ENCODE measurements around the gene MDK. TPM values are rescaled to one million over a fixed set of nuclear protein-coding genes. Genes with fewer than 3 reads are reported as not detected.

Gene MDK
- total and polyA plus RNA-seq, 5 experiments from 2014 or later: 0.52 to 8.0 (median 7.2) TPM; not detected in 2

DNA sequence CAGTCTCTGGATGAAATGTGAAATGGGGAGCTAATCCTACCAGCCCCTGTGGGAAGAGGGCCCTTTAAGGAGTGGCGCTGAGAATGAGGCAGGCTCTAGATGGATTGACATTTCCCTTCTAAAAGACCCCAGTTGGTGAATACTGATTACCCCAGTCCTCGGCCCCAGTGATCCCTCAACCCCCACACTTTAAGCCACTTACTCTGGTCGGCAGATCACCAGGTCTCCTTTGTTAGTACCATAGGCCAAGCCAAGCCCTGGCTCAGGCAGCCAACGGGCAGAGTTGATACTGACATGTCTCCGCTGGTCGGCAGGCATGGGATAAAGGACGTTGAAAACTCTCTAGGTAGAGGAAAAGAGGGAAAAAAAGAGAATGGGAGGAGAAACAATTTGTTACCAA is 36.2 kb downstream of the MDK start:
- Mint-ChIP-seq H3K4me1 (peaks cover 24 to 45% (median 27%) of the 10 kb centered on the region in 4 donors), H3K36me3 (peaks cover 4 to 60% (median 33%) of the 10 kb centered on the region in 3 donors), H3K27me3 (no peaks in the 10 kb centered on the region), H3K4me3 (peak overlapping the region in 1 of 10 donors; percentile 25), H3K9me3 (no peaks in the 10 kb centered on the region), H3K27ac (no peak overlapping the region)
- no peak for ATAC-seq
- no peak for DNase-seq
- POLR2A ChIA-PET: no interaction called here

DNA sequence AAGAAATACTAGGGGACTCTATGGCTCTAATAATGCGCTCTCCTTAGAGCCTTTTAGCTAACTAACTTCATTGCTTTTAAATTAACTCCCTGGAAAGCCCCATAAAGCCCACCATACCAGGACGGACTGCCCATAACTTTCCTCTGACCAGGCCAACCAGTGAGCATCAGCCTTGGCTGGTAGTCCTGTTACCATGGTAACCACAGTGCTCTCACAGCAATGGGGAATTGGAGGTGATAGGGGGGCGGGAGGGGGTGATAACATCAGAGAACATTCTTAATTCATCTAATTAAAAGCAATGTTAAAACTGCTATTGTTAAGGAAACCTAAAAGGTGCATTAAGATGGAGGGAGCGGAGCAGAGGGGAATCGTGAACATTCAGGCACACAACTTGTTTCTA is 37.3 kb downstream of the MDK start:
- H3K27me3 Mint-ChIP-seq: no peaks in the 10 kb centered on the region
- peaks cover 4 to 63% (median 35%) of the 10 kb centered on the region in 3 donors for H3K36me3 Mint-ChIP-seq
- no peak overlapping the region for H3K4me3 Mint-ChIP-seq
- peaks cover 21 to 35% (median 24%) of the 10 kb centered on the region in 4 donors for H3K4me1 Mint-ChIP-seq
- POLR2A ChIA-PET: no interaction called here
- no peak overlapping the region for H3K27ac Mint-ChIP-seq
- ATAC-seq (no peak), DNase-seq (no peak)
- no peaks in the 10 kb centered on the region for H3K9me3 Mint-ChIP-seq

- Mint-ChIP-seq H3K27ac (no peak overlapping the region), H3K4me1 (peaks cover 5 to 17% (median 7%) of the 10 kb centered on the region in 4 donors), H3K4me3 (no peak overlapping the region), H3K9me3 (no peaks in the 10 kb centered on the region), H3K27me3 (no peaks in the 10 kb centered on the region), H3K36me3 (peaks cover 3 to 73% (median 31%) of the 10 kb centered on the region in 3 donors)
- DNase-seq (no peak), ATAC-seq (no peak)
- POLR2A ChIA-PET: no interaction called here
Observed at GRCh38 chr11:46420513-46420912, 39.0 kb downstream of the MDK start.

DNA sequence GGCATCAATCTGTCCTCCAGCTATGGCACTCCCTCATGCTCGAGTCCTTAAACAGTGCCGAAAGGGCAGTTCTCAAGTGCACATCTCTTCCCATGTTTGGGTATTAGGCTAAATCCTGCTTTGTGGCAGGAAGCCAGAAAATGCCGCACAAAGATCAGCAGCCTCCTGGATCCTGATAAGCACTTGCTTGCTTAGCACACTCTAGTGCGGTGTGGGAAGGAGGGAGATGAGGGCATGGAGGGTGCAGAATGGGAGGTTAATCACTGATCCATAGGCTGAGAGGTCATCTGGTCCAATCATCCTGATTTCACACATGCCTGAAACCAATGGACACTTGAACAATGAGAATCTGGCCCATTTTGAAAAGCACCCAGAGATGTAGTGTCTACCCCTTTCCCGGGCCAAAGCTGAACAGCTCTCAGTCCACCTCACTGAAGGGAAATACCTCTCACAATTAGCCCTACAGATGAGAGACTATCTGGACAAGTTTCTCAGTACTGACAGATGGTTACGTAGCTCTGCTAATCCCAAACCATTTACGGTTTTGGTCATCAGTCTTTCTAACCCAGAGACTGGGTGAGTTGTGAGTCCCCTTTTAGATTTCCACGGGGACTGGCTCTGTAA is 39.9 kb downstream of the MDK start:
- H3K9me3 Mint-ChIP-seq: no peaks in the 10 kb centered on the region
- ATAC-seq (no peak), DNase-seq (no peak)
- no peak overlapping the region for H3K4me3 Mint-ChIP-seq
- POLR2A ChIA-PET: no interaction called here
- H3K36me3 Mint-ChIP-seq: peaks cover 0 to 74% (median 29%) of the 10 kb centered on the region in 3 donors
- H3K27me3 Mint-ChIP-seq: no peaks in the 10 kb centered on the region
- H3K4me1 Mint-ChIP-seq: peaks cover 0 to 9% (median 0%) of the 10 kb centered on the region in 4 donors
- H3K27ac Mint-ChIP-seq: peak overlapping the region in 1 of 10 donors; percentile 15

DNA sequence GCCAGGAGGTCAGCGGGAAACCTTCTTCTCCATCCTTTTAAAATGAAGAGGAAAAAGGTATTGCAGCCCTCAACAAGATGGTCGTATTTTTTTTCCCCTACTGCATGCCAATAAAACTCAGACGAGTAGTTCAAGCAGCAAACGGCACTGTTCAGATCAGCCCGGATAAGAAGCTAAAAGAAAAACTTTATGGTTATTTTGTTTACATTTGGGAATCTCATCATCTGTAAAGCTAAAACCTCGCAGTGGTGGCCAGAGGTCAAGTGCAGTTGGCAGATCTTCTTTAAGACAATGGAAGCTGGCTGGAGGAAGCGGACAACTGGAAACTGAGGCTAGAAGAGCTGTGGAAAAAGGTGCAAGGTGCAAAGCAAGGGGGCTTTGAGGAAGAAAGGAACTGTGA is 41.1 kb downstream of the MDK start:
- Mint-ChIP-seq H3K4me1 (peaks cover 0 to 2% (median 0%) of the 10 kb centered on the region in 4 donors), H3K27me3 (no peaks in the 10 kb centered on the region), H3K36me3 (peaks cover 0 to 75% (median 21%) of the 10 kb centered on the region in 3 donors), H3K27ac (peak overlapping the region in 2 of 10 donors; percentile 25 to 62), H3K4me3 (no peak overlapping the region), H3K9me3 (no peaks in the 10 kb centered on the region)
- no peak for ATAC-seq
- POLR2A ChIA-PET: interaction anchor here (0.7 kb wide), 1 partner anchor 90 kb away, joined by 3 read pairs; no protein-coding TSS in a partner anchor
- DNase-seq: no peak

DNA sequence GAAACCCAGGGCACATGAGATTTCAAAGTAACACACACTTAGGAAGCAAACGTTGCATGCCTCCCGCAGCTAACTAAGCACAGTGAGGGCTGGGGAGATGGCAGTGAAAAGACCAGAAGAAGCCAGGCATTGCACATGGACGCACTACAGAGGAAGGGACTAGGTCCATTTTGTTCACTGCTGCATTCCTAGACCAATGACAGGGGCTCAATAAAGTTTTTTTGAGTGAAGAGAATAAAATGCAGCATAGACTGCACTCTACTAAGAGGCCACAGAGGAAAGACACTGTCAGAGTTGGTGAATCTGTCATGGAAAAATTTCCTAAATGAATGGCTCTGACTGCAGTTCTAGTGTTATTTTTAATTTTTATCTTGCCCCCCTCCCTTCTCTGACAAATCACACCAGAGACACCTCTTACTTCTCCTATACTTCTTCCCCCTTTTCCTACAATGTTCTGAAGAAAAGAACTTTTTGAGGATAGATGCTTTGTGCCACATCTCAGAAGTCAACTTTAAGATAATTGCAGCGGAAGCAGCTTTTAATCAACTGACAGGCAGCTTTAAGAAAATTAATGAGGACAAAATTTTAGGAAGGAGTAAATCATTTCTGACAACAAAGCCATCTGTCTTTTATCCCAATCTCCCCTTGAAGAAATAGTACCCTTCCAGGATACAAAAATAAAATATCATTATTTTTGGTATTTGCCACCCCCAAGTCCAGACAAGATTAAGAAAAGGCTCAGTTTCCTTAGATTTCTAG is 44.9 kb downstream of the MDK start:
- DNase-seq: no peak
- H3K36me3 Mint-ChIP-seq: peaks cover 2 to 86% (median 17%) of the 10 kb centered on the region in 3 donors
- no peaks in the 10 kb centered on the region for H3K27me3 Mint-ChIP-seq
- POLR2A ChIA-PET: no interaction called here
- peaks cover 0 to 6% (median 0%) of the 10 kb centered on the region in 4 donors for H3K4me1 Mint-ChIP-seq
- ATAC-seq: no peak
- H3K9me3 Mint-ChIP-seq: no peaks in the 10 kb centered on the region
- H3K4me3 Mint-ChIP-seq: no peak overlapping the region
- no peak overlapping the region for H3K27ac Mint-ChIP-seq

DNA sequence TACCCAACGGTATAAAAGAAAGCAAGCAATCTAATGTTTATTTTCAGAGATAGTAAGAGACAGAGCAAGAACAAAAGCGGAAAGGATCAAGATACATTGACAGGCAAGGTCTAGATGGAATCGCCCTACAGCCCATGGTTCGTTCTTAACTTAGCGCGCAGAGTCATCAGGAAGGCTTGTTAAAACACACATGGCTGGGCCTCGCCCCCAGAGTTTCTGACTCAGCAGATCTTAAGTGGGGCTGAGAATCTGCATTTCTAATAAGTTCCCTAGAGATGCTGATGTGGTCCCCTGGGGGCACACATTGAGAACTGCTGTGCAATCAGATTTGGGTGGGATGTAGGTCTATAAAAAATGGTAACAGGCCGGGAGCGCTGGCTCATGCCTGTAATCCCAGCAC is 45.9 kb downstream of the MDK start:
- Mint-ChIP-seq H3K36me3 (peaks cover 5 to 84% (median 19%) of the 10 kb centered on the region in 3 donors), H3K9me3 (no peaks in the 10 kb centered on the region), H3K4me3 (no peak overlapping the region), H3K27ac (peak overlapping the region in 1 of 10 donors; percentile 34), H3K27me3 (no peaks in the 10 kb centered on the region), H3K4me1 (peaks cover 0 to 7% (median 0%) of the 10 kb centered on the region in 4 donors)
- no peak for DNase-seq
- POLR2A ChIA-PET: no interaction called here
- ATAC-seq: no peak

DNA sequence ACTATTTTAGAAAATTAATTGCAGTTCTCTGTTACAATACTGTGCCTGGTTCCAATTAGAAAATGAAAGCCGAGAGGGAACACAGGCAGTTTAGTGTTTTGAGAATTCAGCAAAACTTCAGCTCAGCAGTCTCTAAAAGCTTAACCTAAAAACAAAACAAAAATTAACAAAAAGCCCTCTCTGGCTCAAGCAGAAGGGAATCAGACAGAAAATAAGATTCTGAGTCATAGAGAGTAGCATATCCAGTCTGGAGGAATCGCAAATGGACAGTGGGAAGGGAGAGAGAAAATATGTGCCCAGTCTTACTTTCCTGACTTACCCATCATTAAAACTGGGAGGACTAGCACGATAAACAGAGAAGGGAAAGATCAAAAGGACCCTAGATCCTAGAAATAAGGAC is 48.2 kb downstream of the MDK start:
- Mint-ChIP-seq H3K4me3 (no peak overlapping the region), H3K27me3 (no peaks in the 10 kb centered on the region), H3K27ac (peak overlapping the region in 1 of 10 donors; percentile 11), H3K4me1 (peaks cover 0 to 7% (median 0%) of the 10 kb centered on the region in 4 donors), H3K36me3 (peaks cover 5 to 92% (median 19%) of the 10 kb centered on the region in 3 donors), H3K9me3 (no peaks in the 10 kb centered on the region)
- POLR2A ChIA-PET: no interaction called here
- DNase-seq: no peak
- no peak for ATAC-seq

DNA sequence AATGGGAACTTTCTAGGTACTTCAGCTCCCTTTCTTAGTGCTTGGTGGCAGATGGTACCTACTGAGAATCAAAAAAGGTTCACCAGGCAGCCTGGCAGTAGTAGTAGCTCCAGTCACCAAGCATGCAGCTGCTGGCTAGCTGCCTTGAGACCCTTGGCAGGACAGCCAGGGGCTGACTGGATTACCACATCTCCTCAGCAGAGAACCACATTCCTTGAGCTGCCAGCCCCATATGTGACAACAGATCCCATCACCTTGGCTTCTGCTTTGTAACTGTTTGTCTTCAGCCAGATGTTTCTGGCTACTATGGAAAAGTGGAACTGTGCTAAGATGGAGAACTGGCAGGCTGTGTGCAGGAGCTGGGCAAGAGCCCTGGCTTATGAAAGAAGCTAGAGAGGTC is 49.7 kb downstream of the MDK start:
- H3K9me3 Mint-ChIP-seq: no peaks in the 10 kb centered on the region
- no peak overlapping the region for H3K27ac Mint-ChIP-seq
- POLR2A ChIA-PET: no interaction called here
- DNase-seq (no peak), ATAC-seq (no peak)
- peaks cover 5 to 95% (median 21%) of the 10 kb centered on the region in 3 donors for H3K36me3 Mint-ChIP-seq
- H3K4me3 Mint-ChIP-seq: no peak overlapping the region
- H3K4me1 Mint-ChIP-seq: peaks cover 0 to 9% (median 0%) of the 10 kb centered on the region in 4 donors
- no peaks in the 10 kb centered on the region for H3K27me3 Mint-ChIP-seq

Small RNA genes lying within 50 kb of the gene (microRNA-seq; reads per million reads assigned to microRNA genes)
- gene MIR4688 (ENCODE audit: borderline microRNAs expressed): 1.0 reads per million

Other genes with a start within 250 kb of the MDK start
- not detected for gene CREB3L1, start 104.0 kb upstream of the MDK start, total RNA-seq
- not detected for gene CREB3L1, start 104.0 kb upstream of the MDK start, polyA plus RNA-seq
- 100 to 1,000 TPM; 234 to 243 TPM for gene DGKZ, start 34.2 kb upstream of the MDK start, total RNA-seq
- 10 to 100 TPM; 47.1 to 71.0 (median 52.5) TPM for gene DGKZ, start 34.2 kb upstream of the MDK start, polyA plus RNA-seq
- under 1 TPM; 0.25 to 0.73 TPM for gene CHRM4, start 10.1 kb downstream of the MDK start, total RNA-seq
- gene CHRM4, start 10.1 kb downstream of the MDK start, polyA plus RNA-seq: under 1 TPM in 2 of 3 donors, not detected in 1; 0.16 to 0.18 TPM
- 10 to 100 TPM; 36.8 to 38.8 TPM for gene AMBRA1, start 212.4 kb downstream of the MDK start, total RNA-seq
- gene AMBRA1, start 212.4 kb downstream of the MDK start, polyA plus RNA-seq: 10 to 100 TPM in 1 of 3 donors, 1 to 10 TPM in 2; 6.1 to 16.3 (median 7.4) TPM
- 1 to 10 TPM; 8.3 to 9.4 TPM for gene HARBI1, start 235.6 kb downstream of the MDK start, total RNA-seq
- gene HARBI1, start 235.6 kb downstream of the MDK start, polyA plus RNA-seq: 1 to 10 TPM; 5.5 to 7.7 (median 6.0) TPM
- 10 to 100 TPM; 97.1 to 98.6 TPM for gene ATG13, start 235.9 kb downstream of the MDK start, total RNA-seq
- gene ATG13, start 235.9 kb downstream of the MDK start, polyA plus RNA-seq: 10 to 100 TPM; 59.6 to 77.9 (median 67.6) TPM

All from naive thymus-derived CD8-positive, alpha-beta T cell (primary cell).